ENCODE data around the gene IFFO2. TPM values are rescaled to one million over a fixed set of nuclear protein-coding genes. Genes with fewer than 3 reads are reported as not detected.
A peak's percentile ranks its signal among the peaks of the same experiment; 100 is the strongest.

The IFFO2 gene
- total RNA-seq, 2 donors from 2014 or later, result 24.8 to 27.7 TPM

- peaks cover 54 to 86% of the 10 kb centered on the region in 2 donors for H3K4me1 ChIP-seq (ENCODE audit: control insufficient read depth in 1 of 2, low read depth in 2 of 2)
- no peaks in the 10 kb centered on the region for H3K36me3 ChIP-seq
- no peak for TF ChIP-seq CTCF (IDR thresholded peaks at IDR 0.05)
- H3K27me3 ChIP-seq (replicated peaks; ENCODE audit: insufficient read depth), result no peaks in the 10 kb centered on the region
- DNase-seq (ENCODE audit: low spot score) (no peak), ATAC-seq (ENCODE audit: insufficient number of reproducible peaks, low FRiP score, low read depth) (no peak)
- no peaks in the 10 kb centered on the region for H3K9me3 ChIP-seq
- H3K27ac ChIP-seq, result peak overlapping the region; percentile 88 to 97
- H3K4me3 ChIP-seq, result peak overlapping the region; percentile 70
These were observed 5.1 kb downstream of the IFFO2 start for GRCh38 chr1:18951416-18951815.

GRCh38 chr1:18950401-18951026 is 6.0 kb downstream of the IFFO2 start:
- Histone ChIP-seq H3K9me3 (no peaks in the 10 kb centered on the region), H3K27me3 (replicated peaks; ENCODE audit: insufficient read depth) (no peaks in the 10 kb centered on the region), H3K27ac (peak overlapping the region; percentile 88 to 97), H3K4me1 (ENCODE audit: control insufficient read depth in 1 of 2, low read depth in 2 of 2) (peaks cover 54 to 94% of the 10 kb centered on the region in 2 donors), H3K36me3 (no peaks in the 10 kb centered on the region), H3K4me3 (peak overlapping the region; percentile 70)
- ATAC-seq (ENCODE audit: insufficient number of reproducible peaks, low FRiP score, low read depth) (no peak), DNase-seq (ENCODE audit: low spot score) (peak; percentile 66)
- TF ChIP-seq CTCF (IDR thresholded peaks at IDR 0.05), result no peak

- Histone ChIP-seq H3K9me3 (no peaks in the 10 kb centered on the region), H3K36me3 (no peaks in the 10 kb centered on the region), H3K27ac (peak overlapping the region; percentile 88 to 97), H3K27me3 (replicated peaks; ENCODE audit: insufficient read depth) (no peaks in the 10 kb centered on the region), H3K4me3 (peak overlapping the region; percentile 70), H3K4me1 (ENCODE audit: control insufficient read depth in 1 of 2, low read depth in 2 of 2) (peaks cover 54 to 97% of the 10 kb centered on the region in 2 donors)
- ATAC-seq (ENCODE audit: insufficient number of reproducible peaks, low FRiP score, low read depth) (no peak), DNase-seq (ENCODE audit: low spot score) (no peak)
- TF ChIP-seq CTCF (IDR thresholded peaks at IDR 0.05), result peak; percentile 36
These were observed 6.6 kb downstream of the IFFO2 start for GRCh38 chr1:18949686-18950400.

- ATAC-seq (ENCODE audit: insufficient number of reproducible peaks, low FRiP score, low read depth) (no peak), DNase-seq (ENCODE audit: low spot score) (no peak)
- no peak for TF ChIP-seq CTCF (IDR thresholded peaks at IDR 0.05)
- peaks cover 49 to 99% of the 10 kb centered on the region in 2 donors for H3K4me1 ChIP-seq (ENCODE audit: control insufficient read depth in 1 of 2, low read depth in 2 of 2)
- peak overlapping the region; percentile 88 to 97 for H3K27ac ChIP-seq
- peak overlapping the region; percentile 70 for H3K4me3 ChIP-seq
- H3K27me3 ChIP-seq (replicated peaks; ENCODE audit: insufficient read depth), result no peaks in the 10 kb centered on the region
- H3K9me3 ChIP-seq, result no peaks in the 10 kb centered on the region
- H3K36me3 ChIP-seq, result no peaks in the 10 kb centered on the region
These were observed 7.4 kb downstream of the IFFO2 start for GRCh38 chr1:18948913-18949685.
